ENCODE data around the gene PP2D1. TPM values are rescaled to one million over a fixed set of nuclear protein-coding genes. Genes with fewer than 3 reads are reported as not detected.
"Not testable (repeated sequence)": the region's sequence is repeated elsewhere in the genome, so short reads cannot be mapped to it uniquely, and the experiment has no call there.

PP2D1 gene
- total and polyA plus RNA-seq, 4 donors: not detected

GRCh38 chr3:20015525-20015924 is 3.5 kb upstream of the PP2D1 start:
- 93 to 95% methylated on average over 1 of the region's 1 CpG for WGBS, 2 donors
- H3K27me3 ChIP-seq (ENCODE audit: control insufficient read depth in 1 of 2, insufficient read depth in 2 of 2, low read length in 1 of 2): no peaks in the 10 kb centered on the region
- no peak overlapping the region for H3K27ac ChIP-seq (ENCODE audit: low read depth in 1 of 2, low read length in 2 of 2)
- H3K9me3 ChIP-seq (ENCODE audit: control insufficient read depth, low read length): no peaks in the 10 kb centered on the region
- no peaks in the 10 kb centered on the region for H3K4me1 ChIP-seq (ENCODE audit: control insufficient read depth in 1 of 2, insufficient read depth in 2 of 2, low read length in 2 of 2)
- H3K4me3 ChIP-seq (ENCODE audit: low read length in 2 of 2): no peak overlapping the region
- H3K36me3 ChIP-seq (ENCODE audit: control insufficient read depth in 1 of 2, insufficient read depth in 2 of 2, low read length in 1 of 2): no peaks in the 10 kb centered on the region
- DNase-seq (no peak), ATAC-seq (ENCODE audit: low FRiP score) (no peak)
- intact Hi-C loops (cut with DNase I): no loop called here

- WGBS, 2 donors: 92 to 93% methylated on average over 1 of the region's 1 CpG
- Histone ChIP-seq H3K4me3 (ENCODE audit: low read length in 2 of 2) (no peak overlapping the region), H3K36me3 (ENCODE audit: control insufficient read depth in 1 of 2, insufficient read depth in 2 of 2, low read length in 1 of 2) (no peaks in the 10 kb centered on the region), H3K4me1 (ENCODE audit: control insufficient read depth in 1 of 2, insufficient read depth in 2 of 2, low read length in 2 of 2) (no peaks in the 10 kb centered on the region), H3K9me3 (ENCODE audit: control insufficient read depth, low read length) (no peaks in the 10 kb centered on the region), H3K27me3 (ENCODE audit: control insufficient read depth in 1 of 2, insufficient read depth in 2 of 2, low read length in 1 of 2) (no peaks in the 10 kb centered on the region), H3K27ac (ENCODE audit: low read depth in 1 of 2, low read length in 2 of 2) (no peak overlapping the region)
- ATAC-seq (ENCODE audit: low FRiP score) (no peak), DNase-seq (no peak)
- intact Hi-C loops (cut with DNase I): no loop called here
Observed at GRCh38 chr3:20013396-20013795, 1.3 kb upstream of the PP2D1 start.

GRCh38 chr3:20008646-20009045 is 3.4 kb downstream of the PP2D1 start:
- ATAC-seq (ENCODE audit: low FRiP score): no peak
- Histone ChIP-seq H3K27me3 (ENCODE audit: control insufficient read depth in 1 of 2, insufficient read depth in 2 of 2, low read length in 1 of 2) (no peaks in the 10 kb centered on the region), H3K4me1 (ENCODE audit: control insufficient read depth in 1 of 2, insufficient read depth in 2 of 2, low read length in 2 of 2) (no peaks in the 10 kb centered on the region), H3K27ac (ENCODE audit: low read depth in 1 of 2, low read length in 2 of 2) (no peak overlapping the region), H3K4me3 (ENCODE audit: low read length in 2 of 2) (no peak overlapping the region), H3K36me3 (ENCODE audit: control insufficient read depth in 1 of 2, insufficient read depth in 2 of 2, low read length in 1 of 2) (no peaks in the 10 kb centered on the region), H3K9me3 (ENCODE audit: control insufficient read depth, low read length) (no peaks in the 10 kb centered on the region)
- DNase-seq: no peak
- 82 to 92% methylated on average over 2 of the region's 2 CpGs for WGBS, 2 donors
- intact Hi-C loops (cut with DNase I): no loop called here

GRCh38 chr3:20007960-20008359 is 4.1 kb downstream of the PP2D1 start:
- no peaks in the 10 kb centered on the region for H3K27me3 ChIP-seq (ENCODE audit: control insufficient read depth in 1 of 2, insufficient read depth in 2 of 2, low read length in 1 of 2)
- no peak overlapping the region for H3K4me3 ChIP-seq (ENCODE audit: low read length in 2 of 2)
- H3K27ac ChIP-seq (ENCODE audit: low read depth in 1 of 2, low read length in 2 of 2): no peak overlapping the region
- 95 to 96% methylated on average over 20 of the region's 20 CpGs for WGBS, 2 donors
- no peak for DNase-seq
- intact Hi-C loops (cut with DNase I): no loop called here
- H3K9me3 ChIP-seq (ENCODE audit: control insufficient read depth, low read length): no peaks in the 10 kb centered on the region
- H3K4me1 ChIP-seq (ENCODE audit: control insufficient read depth in 1 of 2, insufficient read depth in 2 of 2, low read length in 2 of 2): no peaks in the 10 kb centered on the region
- ATAC-seq (ENCODE audit: low FRiP score): no peak
- H3K36me3 ChIP-seq (ENCODE audit: control insufficient read depth in 1 of 2, insufficient read depth in 2 of 2, low read length in 1 of 2): no peaks in the 10 kb centered on the region

- ATAC-seq (ENCODE audit: low FRiP score) (no peak), DNase-seq (no peak)
- Histone ChIP-seq H3K4me1 (ENCODE audit: control insufficient read depth in 1 of 2, insufficient read depth in 2 of 2, low read length in 2 of 2) (no peaks in the 10 kb centered on the region), H3K4me3 (ENCODE audit: low read length in 2 of 2) (no peak overlapping the region), H3K36me3 (ENCODE audit: control insufficient read depth in 1 of 2, insufficient read depth in 2 of 2, low read length in 1 of 2) (no peaks in the 10 kb centered on the region), H3K9me3 (ENCODE audit: control insufficient read depth, low read length) (no peaks in the 10 kb centered on the region), H3K27me3 (ENCODE audit: control insufficient read depth in 1 of 2, insufficient read depth in 2 of 2, low read length in 1 of 2) (no peaks in the 10 kb centered on the region), H3K27ac (ENCODE audit: low read depth in 1 of 2, low read length in 2 of 2) (no peak overlapping the region)
- intact Hi-C loops (cut with DNase I): no loop called here
- WGBS, 2 donors: 58 to 70% methylated on average over 3 of the region's 3 CpGs
Observed at GRCh38 chr3:20001932-20002331, 10.1 kb downstream of the PP2D1 start.

- 79 to 96% methylated on average over 4 of the region's 4 CpGs for WGBS, 2 donors
- no peaks in the 10 kb centered on the region for H3K4me1 ChIP-seq (ENCODE audit: control insufficient read depth in 1 of 2, insufficient read depth in 2 of 2, low read length in 2 of 2)
- ATAC-seq (ENCODE audit: low FRiP score) (no peak), DNase-seq (no peak)
- H3K4me3 ChIP-seq (ENCODE audit: low read length in 2 of 2): no peak overlapping the region
- H3K27ac ChIP-seq (ENCODE audit: low read depth in 1 of 2, low read length in 2 of 2): no peak overlapping the region
- no peaks in the 10 kb centered on the region for H3K9me3 ChIP-seq (ENCODE audit: control insufficient read depth, low read length)
- intact Hi-C loops (cut with DNase I): no loop called here
- H3K36me3 ChIP-seq (ENCODE audit: control insufficient read depth in 1 of 2, insufficient read depth in 2 of 2, low read length in 1 of 2): no peaks in the 10 kb centered on the region
- no peaks in the 10 kb centered on the region for H3K27me3 ChIP-seq (ENCODE audit: control insufficient read depth in 1 of 2, insufficient read depth in 2 of 2, low read length in 1 of 2)
Observed at GRCh38 chr3:19997502-19997901, 14.6 kb downstream of the PP2D1 start.

- Histone ChIP-seq H3K36me3 (ENCODE audit: control insufficient read depth in 1 of 2, insufficient read depth in 2 of 2, low read length in 1 of 2) (no peaks in the 10 kb centered on the region), H3K27me3 (ENCODE audit: control insufficient read depth in 1 of 2, insufficient read depth in 2 of 2, low read length in 1 of 2) (no peaks in the 10 kb centered on the region), H3K4me3 (ENCODE audit: low read length in 2 of 2) (no peak overlapping the region), H3K27ac (ENCODE audit: low read depth in 1 of 2, low read length in 2 of 2) (no peak overlapping the region), H3K4me1 (ENCODE audit: control insufficient read depth in 1 of 2, insufficient read depth in 2 of 2, low read length in 2 of 2) (no peaks in the 10 kb centered on the region), H3K9me3 (ENCODE audit: control insufficient read depth, low read length) (no peaks in the 10 kb centered on the region)
- intact Hi-C loops (cut with DNase I): no loop called here
- WGBS, 2 donors: 55 to 64% methylated on average over 2 of the region's 2 CpGs
- ATAC-seq (ENCODE audit: low FRiP score) (no peak), DNase-seq (no peak)
Observed at GRCh38 chr3:19994796-19995195, 17.3 kb downstream of the PP2D1 start.

- H3K27ac ChIP-seq (ENCODE audit: low read depth in 1 of 2, low read length in 2 of 2); H3K4me3 ChIP-seq (ENCODE audit: low read length in 2 of 2); ATAC-seq (ENCODE audit: low FRiP score); H3K9me3 ChIP-seq (ENCODE audit: control insufficient read depth, low read length); H3K4me1 ChIP-seq (ENCODE audit: control insufficient read depth in 1 of 2, insufficient read depth in 2 of 2, low read length in 2 of 2); DNase-seq; H3K36me3 ChIP-seq (ENCODE audit: control insufficient read depth in 1 of 2, insufficient read depth in 2 of 2, low read length in 1 of 2); H3K27me3 ChIP-seq (ENCODE audit: control insufficient read depth in 1 of 2, insufficient read depth in 2 of 2, low read length in 1 of 2); intact Hi-C loops (cut with DNase I): not testable (repeated sequence)
- 95 to 97% methylated on average over 8 of the region's 8 CpGs for WGBS, 2 donors
Observed at GRCh38 chr3:19988904-19989303, 23.2 kb downstream of the PP2D1 start.

GRCh38 chr3:19972054-19972453 is 40.0 kb downstream of the PP2D1 start:
- H3K9me3 ChIP-seq (ENCODE audit: control insufficient read depth, low read length): no peaks in the 10 kb centered on the region
- 12 to 19% methylated on average over 3 of the region's 3 CpGs for WGBS, 2 donors
- H3K36me3 ChIP-seq (ENCODE audit: control insufficient read depth in 1 of 2, insufficient read depth in 2 of 2, low read length in 1 of 2): peaks cover 0 to under 1% of the 10 kb centered on the region in 2 donors
- ATAC-seq (ENCODE audit: low FRiP score) (no peak), DNase-seq (no peak)
- H3K27me3 ChIP-seq (ENCODE audit: control insufficient read depth in 1 of 2, insufficient read depth in 2 of 2, low read length in 1 of 2): no peaks in the 10 kb centered on the region
- H3K4me1 ChIP-seq (ENCODE audit: control insufficient read depth in 1 of 2, insufficient read depth in 2 of 2, low read length in 2 of 2): no peaks in the 10 kb centered on the region
- H3K4me3 ChIP-seq (ENCODE audit: low read length in 2 of 2): no peak overlapping the region
- intact Hi-C loops (cut with DNase I): no loop called here
- no peak overlapping the region for H3K27ac ChIP-seq (ENCODE audit: low read depth in 1 of 2, low read length in 2 of 2)
